ENCODE results near the gene DENND1A. TPM values are rescaled to one million over a fixed set of nuclear protein-coding genes. Genes with fewer than 3 reads are reported as not detected.

The DENND1A gene
- total RNA-seq, 6 experiments from 2014 or later = 13.9 to 22.6 (median 16.3) TPM

DNA sequence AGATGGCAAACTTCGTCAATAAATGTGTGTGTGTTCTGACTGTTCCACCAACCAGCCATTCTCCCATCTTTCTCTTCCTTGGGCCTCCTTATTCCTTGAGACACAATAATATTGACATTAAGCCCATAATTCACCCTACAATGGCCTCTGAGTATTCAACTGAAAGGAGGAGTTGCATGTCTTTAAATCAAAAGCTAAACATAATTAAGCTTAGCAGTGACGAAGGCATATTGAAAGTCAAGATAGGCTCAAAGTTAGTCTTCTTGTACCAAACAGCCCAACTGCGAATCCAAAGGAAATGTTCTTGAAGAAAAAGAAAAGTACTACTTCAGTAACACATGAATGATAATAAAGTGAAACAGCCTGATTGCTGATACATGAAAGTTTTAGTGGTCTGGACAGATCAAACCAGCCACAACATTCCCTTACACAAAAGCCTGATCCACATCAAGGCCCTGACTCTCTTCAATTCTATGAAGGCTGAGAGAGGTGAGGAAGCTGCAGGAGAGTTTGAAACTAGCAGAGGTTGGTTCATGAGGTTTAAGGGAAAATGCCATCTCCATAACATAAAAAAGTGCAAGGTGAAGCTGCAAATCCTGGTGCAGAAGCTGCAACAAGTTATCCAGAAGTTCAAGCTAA is 81.4 kb downstream of the DENND1A start:
- no peak for DNase-seq
- no peaks in the 10 kb centered on the region for H3K4me1 ChIP-seq
- no peak for ATAC-seq
- no peak overlapping the region for H3K4me3 ChIP-seq
- H3K27me3 ChIP-seq = no peaks in the 10 kb centered on the region
- 95% methylated on average over 3 of the region's 3 CpGs for WGBS (ENCODE audit: insufficient coverage, low coverage, low lambda C conversion rate, missing lambda C conversion rate)
- peaks cover 0 to 4% (median 4%) of the 10 kb centered on the region in 4 donors for H3K9me3 ChIP-seq
- no peaks in the 10 kb centered on the region for H3K36me3 ChIP-seq
- TF ChIP-seq, protein P1, sequence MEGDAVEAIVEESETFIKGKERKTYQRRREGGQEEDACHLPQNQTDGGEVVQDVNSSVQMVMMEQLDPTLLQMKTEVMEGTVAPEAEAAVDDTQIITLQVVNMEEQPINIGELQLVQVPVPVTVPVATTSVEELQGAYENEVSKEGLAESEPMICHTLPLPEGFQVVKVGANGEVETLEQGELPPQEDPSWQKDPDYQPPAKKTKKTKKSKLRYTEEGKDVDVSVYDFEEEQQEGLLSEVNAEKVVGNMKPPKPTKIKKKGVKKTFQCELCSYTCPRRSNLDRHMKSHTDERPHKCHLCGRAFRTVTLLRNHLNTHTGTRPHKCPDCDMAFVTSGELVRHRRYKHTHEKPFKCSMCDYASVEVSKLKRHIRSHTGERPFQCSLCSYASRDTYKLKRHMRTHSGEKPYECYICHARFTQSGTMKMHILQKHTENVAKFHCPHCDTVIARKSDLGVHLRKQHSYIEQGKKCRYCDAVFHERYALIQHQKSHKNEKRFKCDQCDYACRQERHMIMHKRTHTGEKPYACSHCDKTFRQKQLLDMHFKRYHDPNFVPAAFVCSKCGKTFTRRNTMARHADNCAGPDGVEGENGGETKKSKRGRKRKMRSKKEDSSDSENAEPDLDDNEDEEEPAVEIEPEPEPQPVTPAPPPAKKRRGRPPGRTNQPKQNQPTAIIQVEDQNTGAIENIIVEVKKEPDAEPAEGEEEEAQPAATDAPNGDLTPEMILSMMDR (IDR thresholded peaks at IDR 0.05) = no peak
- no peak for TF ChIP-seq POLR2A (IDR thresholded peaks at IDR 0.05)
- intact Hi-C loops (cut with DNase I) = no loop called here
- H3K27ac ChIP-seq = no peak overlapping the region

DNA sequence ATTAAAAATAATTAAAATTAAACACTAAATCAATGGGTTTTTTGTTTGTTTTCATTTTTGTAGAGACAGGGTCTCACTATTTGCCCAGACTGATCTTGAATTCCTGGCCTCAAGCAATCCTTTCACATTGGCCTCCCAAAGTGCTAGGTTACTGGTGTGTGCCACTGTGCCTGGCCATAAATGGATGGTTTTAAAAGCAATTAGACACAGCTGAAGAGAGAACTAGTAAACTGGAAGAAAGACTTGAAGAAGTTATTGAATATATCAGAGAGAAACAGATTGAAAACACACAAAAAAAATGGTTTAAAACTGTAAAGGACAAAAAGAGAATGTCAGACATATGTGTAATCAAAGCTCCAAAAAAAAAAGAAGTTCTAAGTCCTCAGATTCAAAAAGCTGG is 83.0 kb downstream of the DENND1A start:
- Histone ChIP-seq H3K4me3 (no peak overlapping the region), H3K27me3 (no peaks in the 10 kb centered on the region), H3K36me3 (no peaks in the 10 kb centered on the region), H3K4me1 (no peaks in the 10 kb centered on the region), H3K9me3 (peaks cover 0 to 6% (median 4%) of the 10 kb centered on the region in 4 donors), H3K27ac (no peak overlapping the region)
- intact Hi-C loops (cut with DNase I) = no loop called here
- no peak for DNase-seq
- no peak for TF ChIP-seq POLR2A (IDR thresholded peaks at IDR 0.05)
- TF ChIP-seq, protein P1 (IDR thresholded peaks at IDR 0.05) = no peak
- ATAC-seq = no peak

GRCh38 chr9:123843703-123844102 is 86.2 kb downstream of the DENND1A start:
- 95% methylated on average over 4 of the region's 4 CpGs for WGBS (ENCODE audit: insufficient coverage, low coverage, low lambda C conversion rate, missing lambda C conversion rate)
- intact Hi-C loops (cut with DNase I) = no loop called here
- no peak overlapping the region for H3K4me3 ChIP-seq
- no peaks in the 10 kb centered on the region for H3K36me3 ChIP-seq
- H3K27me3 ChIP-seq = no peaks in the 10 kb centered on the region
- peaks cover 0 to 6% (median 4%) of the 10 kb centered on the region in 4 donors for H3K9me3 ChIP-seq
- no peak overlapping the region for H3K27ac ChIP-seq
- TF ChIP-seq, protein P1 (IDR thresholded peaks at IDR 0.05) = no peak
- TF ChIP-seq POLR2A (IDR thresholded peaks at IDR 0.05) = no peak
- DNase-seq = no peak
- ATAC-seq = no peak
- H3K4me1 ChIP-seq = no peaks in the 10 kb centered on the region

- no peaks in the 10 kb centered on the region for H3K36me3 ChIP-seq
- intact Hi-C loops (cut with DNase I) = no loop called here
- H3K9me3 ChIP-seq = no peaks in the 10 kb centered on the region
- 75% methylated on average over 1 of the region's 1 CpG for WGBS (ENCODE audit: insufficient coverage, low coverage, low lambda C conversion rate, missing lambda C conversion rate)
- H3K27me3 ChIP-seq = no peaks in the 10 kb centered on the region
- TF ChIP-seq, protein P1 (IDR thresholded peaks at IDR 0.05) = no peak
- no peak for TF ChIP-seq POLR2A (IDR thresholded peaks at IDR 0.05)
- DNase-seq (no peak), ATAC-seq (no peak)
- H3K4me1 ChIP-seq = no peaks in the 10 kb centered on the region
- no peak overlapping the region for H3K27ac ChIP-seq
- H3K4me3 ChIP-seq = no peak overlapping the region
Observed at GRCh38 chr9:123835821-123836220, 94.1 kb downstream of the DENND1A start.

Data from right lobe of liver (tissue), 6 donors.